Thyroid gland (tissue), 4 donors: Measurements from ENCODE around the gene NEURL1.

Experiments used
- POLR2A ChIP-seq, 2 donors: fragments of 450-650 bp; IDR thresholded peaks; one replicate each; pipeline ENCODE4 v1.6.1; 2017; ENCODE audit warnings: antibody characterized with exemption in 2 of 2, mild to moderate bottlenecking in 2 of 2, moderate library complexity in 1 of 2
- TF ChIP-seq, protein P1 (sequence below), 6 experiments: fragments of 200-600 bp in 3 of 6; fragments of 450-650 bp in 3 of 6; sonication (generic) in 3 of 6; IDR thresholded peaks; one replicate each; pipeline ENCODE4 v1.5.1; 2016 to 2019; ENCODE audit warnings: antibody characterized with exemption in 6 of 6, mild to moderate bottlenecking in 2 of 6, inconsistent platforms in 1 of 6, moderate library complexity in 1 of 6

DNA sequence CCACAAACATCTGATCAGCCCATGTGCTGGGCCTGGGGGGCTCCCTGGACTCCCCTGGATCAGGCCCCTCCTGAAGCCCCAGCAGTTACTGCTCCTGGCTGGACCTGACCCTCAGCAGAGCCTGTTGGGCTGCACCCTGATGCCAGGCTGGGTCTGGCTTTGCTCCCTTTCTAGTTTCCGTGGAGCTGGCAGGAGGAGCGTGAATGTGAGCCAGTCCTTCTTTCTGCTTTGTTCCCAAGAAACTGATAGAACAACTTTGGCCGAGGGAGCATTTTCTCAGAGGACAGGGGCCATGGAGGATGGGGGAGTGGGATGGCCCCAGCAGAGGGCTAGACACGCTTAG, 128.2 kb downstream of the NEURL1 start:
- TF ChIP-seq, protein P1, sequence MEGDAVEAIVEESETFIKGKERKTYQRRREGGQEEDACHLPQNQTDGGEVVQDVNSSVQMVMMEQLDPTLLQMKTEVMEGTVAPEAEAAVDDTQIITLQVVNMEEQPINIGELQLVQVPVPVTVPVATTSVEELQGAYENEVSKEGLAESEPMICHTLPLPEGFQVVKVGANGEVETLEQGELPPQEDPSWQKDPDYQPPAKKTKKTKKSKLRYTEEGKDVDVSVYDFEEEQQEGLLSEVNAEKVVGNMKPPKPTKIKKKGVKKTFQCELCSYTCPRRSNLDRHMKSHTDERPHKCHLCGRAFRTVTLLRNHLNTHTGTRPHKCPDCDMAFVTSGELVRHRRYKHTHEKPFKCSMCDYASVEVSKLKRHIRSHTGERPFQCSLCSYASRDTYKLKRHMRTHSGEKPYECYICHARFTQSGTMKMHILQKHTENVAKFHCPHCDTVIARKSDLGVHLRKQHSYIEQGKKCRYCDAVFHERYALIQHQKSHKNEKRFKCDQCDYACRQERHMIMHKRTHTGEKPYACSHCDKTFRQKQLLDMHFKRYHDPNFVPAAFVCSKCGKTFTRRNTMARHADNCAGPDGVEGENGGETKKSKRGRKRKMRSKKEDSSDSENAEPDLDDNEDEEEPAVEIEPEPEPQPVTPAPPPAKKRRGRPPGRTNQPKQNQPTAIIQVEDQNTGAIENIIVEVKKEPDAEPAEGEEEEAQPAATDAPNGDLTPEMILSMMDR (IDR thresholded peaks at IDR 0.05): no peak
- TF ChIP-seq POLR2A (IDR thresholded peaks at IDR 0.05): no peak
